NCI-H146 treated with DMSO at 0.1 percent for 48 hours (cell line): ENCODE data around the gene ZDHHC8.
"Not testable (repeated sequence)": the region's sequence is repeated elsewhere in the genome, so short reads cannot be mapped to it uniquely, and the experiment has no call there.

Experiments used
- DNase-seq: peaks from one replicate; lab custom pipeline; 2025; ENCODE audit not compliant: unreplicated experiment; lab: John Stamatoyannopoulos, UW

ZDHHC8 gene

GRCh38 chr22:20157430-20158183, 26.0 kb downstream of the ZDHHC8 start:
- DNase-seq = no peak

DNA sequence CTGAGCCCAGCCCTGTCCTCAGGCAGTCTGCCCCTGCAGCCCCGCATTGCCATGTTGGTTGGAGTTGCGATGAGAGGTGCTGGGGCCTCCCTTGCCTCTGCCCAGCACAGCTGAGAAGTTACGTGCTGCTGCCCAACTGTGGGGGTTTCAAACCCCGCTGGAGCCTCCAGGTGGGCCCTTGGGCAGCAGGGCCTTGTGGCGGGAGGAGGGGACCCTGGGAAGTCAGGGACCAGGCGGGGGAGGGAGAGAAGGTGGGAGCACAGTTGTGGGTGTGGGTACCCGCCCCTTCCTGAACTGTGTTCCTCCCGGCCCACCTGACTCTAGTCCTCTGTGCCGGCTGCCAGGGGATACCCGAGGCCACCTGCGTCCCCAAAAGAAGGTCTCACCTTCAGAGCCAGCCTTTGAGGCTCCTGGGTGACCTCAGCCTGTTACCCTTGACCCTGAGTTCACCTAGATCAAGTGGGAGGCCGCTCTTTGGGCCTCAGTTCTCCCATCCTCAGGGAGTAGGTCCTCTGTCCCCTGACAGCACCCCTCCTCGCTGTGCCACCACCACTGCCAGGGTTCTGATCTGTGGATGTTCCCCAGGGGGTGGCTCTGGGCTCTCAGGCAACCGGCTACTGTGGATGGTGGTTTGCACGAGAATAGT, 26.9 kb downstream of the ZDHHC8 start:
- no peak for DNase-seq

GRCh38 chr22:20159076-20159475, 27.5 kb downstream of the ZDHHC8 start:
- DNase-seq = no peak

- not testable (repeated sequence) for DNase-seq
Measured at GRCh38 chr22:20159531-20159930, 27.9 kb downstream of the ZDHHC8 start.

- DNase-seq = no peak
Measured at GRCh38 chr22:20160041-20160440, 28.4 kb downstream of the ZDHHC8 start.

- DNase-seq = no peak
Measured at GRCh38 chr22:20164863-20165262, 33.3 kb downstream of the ZDHHC8 start.

DNA sequence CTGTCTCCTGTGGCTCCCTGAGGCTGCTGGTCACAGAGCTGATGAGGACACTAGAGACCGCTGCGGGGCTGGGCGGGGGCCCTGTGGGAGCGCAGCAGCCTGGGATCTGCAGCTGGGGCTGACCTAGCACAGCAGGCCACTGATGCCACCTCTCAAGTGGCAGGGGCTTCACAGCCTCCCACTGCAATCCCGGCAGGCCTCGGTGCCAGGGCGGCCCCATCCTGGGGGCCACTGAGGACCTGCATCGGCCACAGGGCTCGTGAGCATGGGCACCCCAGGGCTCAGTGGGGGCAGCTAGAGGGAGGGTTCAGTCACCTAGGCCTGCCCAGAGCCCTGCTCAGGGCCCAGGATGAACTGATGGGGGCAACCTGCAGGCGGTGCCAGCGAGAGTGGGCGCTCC, 33.8 kb downstream of the ZDHHC8 start:
- DNase-seq = no peak

DNA sequence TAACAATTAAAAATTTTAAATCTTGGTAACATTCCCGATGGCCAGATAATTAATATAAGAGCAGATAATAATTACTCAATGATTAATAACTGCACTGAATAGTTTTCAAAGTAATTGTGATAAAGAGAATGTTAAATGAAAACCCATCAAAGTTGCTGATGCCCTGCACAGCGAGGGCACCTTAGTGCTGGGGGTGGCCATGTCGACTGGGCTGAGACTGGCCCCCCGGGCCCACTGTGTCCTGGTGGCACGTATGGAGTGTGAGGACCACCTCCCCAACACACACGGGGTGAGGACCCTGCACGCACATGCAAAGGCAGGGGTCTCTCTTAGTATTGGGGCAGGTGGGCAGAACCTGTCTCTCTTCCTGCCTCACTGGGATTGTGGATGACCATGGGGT, 34.3 kb downstream of the ZDHHC8 start:
- DNase-seq = no peak

- no peak for DNase-seq
Measured at GRCh38 chr22:20166703-20167102, 35.1 kb downstream of the ZDHHC8 start.

GRCh38 chr22:20167643-20168322, 36.2 kb downstream of the ZDHHC8 start:
- DNase-seq = no peak

DNA sequence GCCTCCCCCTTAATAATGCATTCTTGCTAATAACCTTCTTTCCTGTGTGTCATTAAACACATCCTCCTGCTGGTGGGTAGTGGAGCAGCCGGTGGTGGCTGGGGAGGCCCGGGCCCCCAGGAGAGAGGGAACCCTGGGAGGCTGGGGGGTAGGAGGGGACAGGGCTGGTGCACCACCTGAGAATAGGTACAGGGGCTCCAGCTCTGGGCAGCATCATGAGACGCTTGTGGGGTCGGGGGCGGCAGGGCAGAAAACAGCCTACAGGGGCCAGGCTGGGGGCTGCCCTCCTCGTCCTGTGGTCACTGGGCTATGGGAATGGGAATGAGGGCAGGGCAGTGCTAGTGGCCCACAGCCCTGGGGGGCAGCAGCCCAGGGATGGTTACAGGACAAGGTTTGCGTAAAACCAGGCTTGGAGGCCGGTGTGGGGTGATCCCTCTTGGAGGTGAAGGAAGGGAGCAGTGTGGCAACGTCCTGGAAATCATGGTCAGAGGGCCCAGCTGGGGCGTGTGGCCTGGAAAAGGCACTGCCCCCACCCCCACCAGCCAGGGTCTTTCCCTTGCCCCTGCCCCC, 37.7 kb downstream of the ZDHHC8 start:
- DNase-seq = no peak

- no peak for DNase-seq
Measured at GRCh38 chr22:20170170-20170569, 38.6 kb downstream of the ZDHHC8 start.

DNA sequence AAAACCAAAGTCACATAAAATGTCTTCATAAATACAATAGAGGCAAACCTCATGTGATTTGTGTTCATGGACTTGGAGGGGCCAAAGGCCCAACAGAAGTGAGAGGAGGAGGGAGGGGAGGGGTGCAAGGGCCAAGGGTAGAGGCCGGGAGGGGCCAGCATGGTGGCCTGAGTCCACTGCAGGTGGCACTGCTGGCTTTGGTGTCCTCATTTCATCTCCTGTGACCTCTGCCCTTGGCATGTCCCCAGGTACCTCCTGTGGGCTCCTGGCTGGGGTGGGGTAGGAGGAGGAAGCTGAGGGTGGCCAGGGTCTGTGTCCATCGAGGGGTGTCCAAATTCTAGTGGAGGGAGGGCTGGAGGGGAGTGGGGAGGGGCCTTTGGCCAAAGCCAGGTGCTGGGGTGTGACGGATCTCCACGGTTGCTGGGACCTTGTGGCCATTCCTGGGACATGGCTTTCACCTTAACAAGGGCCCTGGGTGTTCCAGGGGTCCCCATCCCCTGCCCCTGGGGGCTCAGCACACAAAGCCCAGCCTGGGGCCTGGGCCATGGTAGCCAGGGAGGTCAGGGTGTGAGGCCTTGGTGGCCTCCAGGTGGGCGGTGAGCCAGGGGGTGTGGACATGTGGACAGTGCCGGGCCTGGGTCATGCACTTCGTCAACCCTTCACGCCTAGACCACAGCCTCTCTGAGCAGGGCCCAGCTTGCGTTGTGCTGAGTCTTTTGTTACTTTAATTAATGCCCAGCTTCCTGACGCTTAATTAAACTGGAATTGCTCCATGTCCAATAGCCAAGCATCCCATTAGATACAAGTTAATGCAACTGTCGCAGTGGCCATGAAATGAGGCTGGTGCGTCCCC, 39.9 kb downstream of the ZDHHC8 start:
- no peak for DNase-seq

DNA sequence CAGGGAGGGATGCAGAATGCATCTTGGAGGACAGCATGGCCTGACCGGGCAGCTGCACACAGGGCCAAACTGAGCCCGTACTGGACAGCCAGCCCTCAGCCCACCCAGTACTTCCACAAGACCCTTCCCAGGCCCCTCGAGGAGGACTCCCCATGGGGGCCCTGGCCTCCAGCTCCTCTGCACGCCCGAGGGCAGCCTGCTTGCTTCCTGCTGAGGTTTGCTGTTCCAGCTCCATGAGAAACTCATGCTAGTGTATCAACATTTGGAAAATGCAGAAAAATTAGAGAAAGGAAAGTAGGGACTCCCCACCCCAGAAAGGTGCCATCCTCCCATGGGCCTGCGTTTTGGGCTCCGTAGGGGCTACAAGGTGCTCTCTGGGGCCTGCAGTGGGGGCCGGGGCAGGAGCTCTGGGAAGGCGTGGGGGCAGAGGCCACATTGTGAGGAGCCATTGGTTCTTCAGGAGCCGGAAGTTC, 40.6 kb downstream of the ZDHHC8 start:
- DNase-seq = no peak

GRCh38 chr22:20173246-20173645, 41.6 kb downstream of the ZDHHC8 start:
- no peak for DNase-seq

GRCh38 chr22:20173772-20174171, 42.2 kb downstream of the ZDHHC8 start:
- no peak for DNase-seq

DNA sequence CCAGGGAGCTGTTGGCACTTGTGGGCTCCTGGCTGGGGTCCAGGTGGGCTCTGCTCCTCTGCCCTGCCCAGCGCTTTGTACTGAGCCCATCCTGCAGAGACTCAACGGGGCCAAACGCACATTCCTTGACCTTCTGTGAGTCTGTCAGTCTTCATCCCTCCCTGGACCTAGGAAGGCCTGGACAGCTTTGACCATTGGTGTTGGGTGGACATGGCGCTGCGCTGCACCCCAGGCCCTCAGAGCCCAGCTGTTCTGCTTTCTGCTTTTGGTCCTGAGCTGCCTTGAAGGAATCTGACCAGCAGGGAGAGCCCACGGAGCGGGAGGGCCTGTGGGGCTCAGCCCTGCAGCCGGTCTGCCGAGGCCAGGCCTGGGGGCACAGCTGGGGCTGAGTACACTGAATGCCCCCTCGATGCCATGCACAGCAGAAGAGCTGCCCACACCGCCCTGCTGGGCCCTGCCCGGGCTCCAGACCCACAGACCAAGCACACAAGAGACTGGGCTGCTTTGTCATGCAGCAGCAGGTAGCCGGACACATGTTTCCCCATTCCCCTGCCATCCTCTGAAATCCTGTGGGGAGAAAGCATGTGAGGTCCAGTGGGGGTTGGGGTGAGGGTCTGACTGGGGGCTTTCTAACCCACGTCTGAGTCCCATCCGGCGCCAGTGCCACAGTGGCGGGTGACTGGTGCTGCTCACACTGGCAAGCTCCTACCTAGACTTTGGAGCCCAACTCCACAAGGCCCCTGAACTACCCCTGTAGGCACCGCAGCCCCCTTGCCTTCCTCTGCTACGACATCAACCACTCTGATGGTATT, 43.4 kb downstream of the ZDHHC8 start:
- no peak for DNase-seq

DNA sequence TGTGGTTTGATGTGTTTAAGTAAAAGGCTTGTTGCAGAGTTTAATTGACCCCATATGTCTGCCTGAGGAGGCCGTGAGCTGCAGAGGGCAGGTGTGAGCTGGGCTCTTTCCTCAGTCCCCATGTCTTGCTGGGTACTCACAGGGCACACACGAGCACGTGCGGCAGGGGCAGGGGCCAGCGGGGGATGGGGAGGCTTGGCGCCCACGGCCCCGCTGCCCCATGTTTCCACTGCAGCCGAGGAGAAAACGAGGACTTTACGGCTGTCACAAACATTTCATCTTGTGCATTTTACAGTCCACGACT, 43.9 kb downstream of the ZDHHC8 start:
- no peak for DNase-seq

GRCh38 chr22:20176421-20177085, 44.9 kb downstream of the ZDHHC8 start:
- DNase-seq = no peak
